ENCODE measurements around the gene ENTPD7.

GRCh38 chr10:99740933-99741559 lies 81.7 kb downstream of the ENTPD7 start:
- no peak for TF ChIP-seq REST (IDR thresholded peaks at IDR 0.05; ENCODE audit: low read depth)
- TF ChIP-seq TAF1 (IDR thresholded peaks at IDR 0.05; ENCODE audit: low read depth), result no peak
- no peak for TF ChIP-seq CEBPB (IDR thresholded peaks at IDR 0.05)
- TF ChIP-seq MAX (IDR thresholded peaks at IDR 0.05), result no peak
- no peak for TF ChIP-seq RAD21 (IDR thresholded peaks at IDR 0.05; ENCODE audit: low read depth)

Measured in Ishikawa (cell line).